NK-92 treated with Interleukin-12 subunit alpha and Interleukin-12 subunit beta, amount 100 ng/mL, for 24 hours (cell line): Measurements from ENCODE around the gene REEP6.

Experiments
- DNase-seq: peaks from one replicate; lab custom pipeline; 2025; lab: John Stamatoyannopoulos, UW

REEP6 gene

GRCh38 chr19:1456121-1456900 lies 34.7 kb upstream of the REEP6 start:
- DNase-seq: no peak

GRCh38 chr19:1457031-1457739 lies 33.8 kb upstream of the REEP6 start:
- DNase-seq: no peak

- DNase-seq: no peak
Observed at GRCh38 chr19:1457892-1458291, 33.1 kb upstream of the REEP6 start.

GRCh38 chr19:1459479-1459878 lies 31.5 kb upstream of the REEP6 start:
- DNase-seq: no peak

GRCh38 chr19:1460033-1460995 lies 30.7 kb upstream of the REEP6 start:
- no peak for DNase-seq

GRCh38 chr19:1461862-1462261 lies 29.1 kb upstream of the REEP6 start:
- DNase-seq: no peak

- DNase-seq: no peak
Observed at GRCh38 chr19:1465191-1466016, 25.6 kb upstream of the REEP6 start.

GRCh38 chr19:1466018-1466460 lies 24.9 kb upstream of the REEP6 start:
- no peak for DNase-seq

GRCh38 chr19:1466461-1467214 lies 24.3 kb upstream of the REEP6 start:
- no peak for DNase-seq

- DNase-seq: no peak
Observed at GRCh38 chr19:1467215-1467489, 23.8 kb upstream of the REEP6 start.

GRCh38 chr19:1467490-1468273 lies 23.3 kb upstream of the REEP6 start:
- DNase-seq: no peak

- no peak for DNase-seq
Observed at GRCh38 chr19:1468274-1468820, 22.6 kb upstream of the REEP6 start.

- no peak for DNase-seq
Observed at GRCh38 chr19:1468821-1469254, 22.1 kb upstream of the REEP6 start.

- no peak for DNase-seq
Observed at GRCh38 chr19:1469255-1470054, 21.5 kb upstream of the REEP6 start.

GRCh38 chr19:1470055-1470304 lies 21.0 kb upstream of the REEP6 start:
- DNase-seq: no peak

- DNase-seq: no peak
Observed at GRCh38 chr19:1470305-1471009, 20.5 kb upstream of the REEP6 start.

GRCh38 chr19:1471010-1471514 lies 19.9 kb upstream of the REEP6 start:
- no peak for DNase-seq

GRCh38 chr19:1471515-1472160 lies 19.3 kb upstream of the REEP6 start:
- DNase-seq: no peak
